ENCODE data around the gene PTAFR.
"Not testable (repeated sequence)": the region's sequence is repeated elsewhere in the genome, so short reads cannot be mapped to it uniquely, and the experiment has no call there.

Gene PTAFR

DNA sequence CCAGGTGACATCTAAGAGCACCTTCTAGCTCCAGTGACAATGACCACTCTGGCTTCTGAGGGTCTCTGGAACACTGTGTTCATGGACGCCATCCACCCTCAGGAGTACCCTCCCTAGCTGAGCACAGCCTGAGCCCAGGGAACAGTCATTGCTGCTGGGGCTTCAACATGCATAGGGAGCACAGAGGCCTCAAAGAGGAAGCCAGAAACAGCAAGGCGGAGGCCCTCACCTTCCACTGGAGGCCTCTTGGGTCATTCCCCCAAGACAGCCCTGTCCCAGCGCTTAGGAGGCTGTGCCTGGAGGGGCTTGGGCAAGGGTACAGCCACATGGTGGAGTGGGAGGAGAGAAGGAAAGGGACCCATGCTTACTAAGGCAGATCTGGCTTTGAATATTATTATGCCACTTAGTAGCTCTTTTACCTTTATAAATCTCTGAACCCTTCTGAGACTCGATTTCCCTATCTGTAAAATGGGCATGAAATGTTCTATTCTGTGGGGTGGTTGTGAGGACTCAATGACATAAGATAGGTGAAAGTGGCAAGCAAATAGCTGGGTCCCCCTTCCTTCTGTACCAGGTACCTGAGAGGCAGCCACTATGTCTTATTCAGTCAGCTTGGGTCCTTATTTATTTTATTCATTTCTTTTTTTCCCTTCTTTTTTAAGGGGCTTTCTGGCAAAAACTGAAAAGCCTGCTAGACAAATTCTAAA is 32.8 kb downstream of the PTAFR start:
- no peak for DNase-seq

DNA sequence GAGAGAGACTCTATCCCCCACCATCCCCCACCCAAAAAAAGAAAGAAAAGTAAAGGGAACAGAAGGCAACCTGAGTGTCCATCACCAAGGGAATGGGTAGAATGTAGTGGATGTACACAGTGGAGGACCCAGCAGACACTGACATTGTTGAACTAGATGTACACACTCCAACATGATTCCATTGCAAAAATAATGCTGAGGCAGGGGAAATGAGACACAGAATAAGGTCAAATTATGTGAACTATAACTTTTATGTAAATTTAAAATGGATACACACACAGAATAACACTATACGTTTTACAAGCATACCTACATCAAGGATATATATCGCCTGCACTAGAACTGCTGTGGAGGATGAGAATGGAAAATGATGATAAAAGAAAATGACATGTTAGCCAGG is 34.8 kb downstream of the PTAFR start:
- no peak for DNase-seq

DNA sequence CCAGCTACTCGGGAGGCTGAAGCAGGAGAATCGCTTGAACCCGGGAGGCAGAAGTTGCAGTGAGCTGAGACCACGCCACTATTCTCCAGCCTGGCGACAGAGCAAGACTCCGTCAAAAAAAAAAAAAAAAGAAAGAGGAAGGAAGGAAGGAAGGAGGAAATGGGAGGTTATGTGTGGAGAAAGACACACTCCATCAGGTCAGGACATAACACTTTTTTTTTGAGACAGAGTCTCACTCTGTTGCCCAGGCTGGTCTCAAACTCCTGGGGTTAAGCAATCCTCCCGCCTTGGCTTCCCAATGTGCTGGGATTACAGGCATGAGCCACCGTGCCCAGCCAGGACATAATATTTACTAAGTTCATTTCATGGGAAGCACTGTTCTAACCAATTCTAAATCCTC is 36.6 kb downstream of the PTAFR start:
- DNase-seq = not testable (repeated sequence)

- DNase-seq = no peak
Measured at GRCh38 chr1:28139025-28139712, 37.3 kb downstream of the PTAFR start.

DNA sequence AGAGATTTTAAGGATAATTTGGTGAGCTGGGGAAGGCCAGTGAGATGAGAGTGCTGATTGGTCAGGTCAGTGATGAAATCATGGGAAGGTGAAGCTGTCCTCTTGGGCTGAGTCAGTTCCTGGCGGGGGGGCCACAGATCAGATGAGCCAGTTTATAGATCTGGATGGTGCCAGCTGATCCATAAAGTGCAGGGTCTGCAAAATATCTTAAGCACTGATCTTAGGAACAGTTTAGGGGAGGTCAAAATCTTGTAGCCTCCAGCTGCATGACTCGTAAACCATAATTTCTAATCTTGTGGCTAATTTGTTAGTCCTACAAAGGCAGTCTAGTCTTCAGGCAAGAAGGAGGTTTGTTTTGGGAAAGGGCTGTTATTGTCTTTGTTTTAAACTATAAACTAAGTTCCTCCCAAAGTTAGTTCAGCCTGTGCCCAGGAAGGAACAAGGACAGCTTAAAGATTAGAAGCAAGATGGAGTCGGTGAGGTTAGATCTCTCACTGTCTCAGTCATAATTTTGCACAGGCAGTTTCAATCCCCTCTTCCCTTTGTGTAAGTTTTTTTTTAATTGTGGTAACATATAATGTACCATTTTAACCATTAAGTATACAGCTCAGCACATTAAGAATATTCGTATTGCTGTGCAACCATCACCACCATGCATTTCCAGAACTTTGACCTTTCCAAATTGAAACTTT is 39.4 kb downstream of the PTAFR start:
- no peak for DNase-seq

DNA sequence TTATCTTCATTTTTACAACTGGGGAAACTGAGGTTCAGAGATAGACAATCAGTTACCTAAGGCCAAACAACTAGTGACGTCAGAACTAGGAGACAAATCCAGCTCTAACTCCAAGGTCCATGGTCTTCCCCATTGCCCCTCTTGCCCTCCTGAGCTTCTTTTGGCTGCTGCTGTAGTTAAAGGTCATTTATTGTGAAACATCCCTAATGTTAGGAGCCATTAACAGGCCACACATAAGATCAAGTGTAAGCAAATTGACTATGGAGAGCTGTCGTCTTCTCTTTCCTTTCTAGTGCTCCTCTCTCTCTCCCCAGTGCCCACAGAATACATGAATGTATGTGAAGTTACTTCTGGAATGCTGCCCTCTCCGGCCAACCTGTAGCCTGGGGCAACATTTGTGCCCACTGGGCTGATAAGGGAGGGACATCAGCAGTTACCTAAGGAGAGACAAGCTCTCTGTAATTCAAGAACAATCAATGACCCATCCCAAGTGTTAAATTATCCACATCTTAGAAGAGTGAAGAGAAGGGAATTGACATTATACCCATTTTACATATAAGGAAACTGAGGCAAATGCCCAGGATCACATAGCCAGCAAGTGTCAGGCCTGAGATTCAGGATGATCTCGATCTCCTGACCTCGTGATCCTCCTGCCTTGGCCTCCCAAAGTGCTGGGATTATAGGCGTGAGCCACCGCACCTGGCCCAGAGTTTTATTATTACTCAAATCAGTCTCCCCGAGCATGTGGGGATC is 40.1 kb downstream of the PTAFR start:
- DNase-seq = no peak

- no peak for DNase-seq
Measured at GRCh38 chr1:28135371-28136168, 40.9 kb downstream of the PTAFR start.

- no peak for DNase-seq
Measured at GRCh38 chr1:28134651-28135207, 41.8 kb downstream of the PTAFR start.

DNA sequence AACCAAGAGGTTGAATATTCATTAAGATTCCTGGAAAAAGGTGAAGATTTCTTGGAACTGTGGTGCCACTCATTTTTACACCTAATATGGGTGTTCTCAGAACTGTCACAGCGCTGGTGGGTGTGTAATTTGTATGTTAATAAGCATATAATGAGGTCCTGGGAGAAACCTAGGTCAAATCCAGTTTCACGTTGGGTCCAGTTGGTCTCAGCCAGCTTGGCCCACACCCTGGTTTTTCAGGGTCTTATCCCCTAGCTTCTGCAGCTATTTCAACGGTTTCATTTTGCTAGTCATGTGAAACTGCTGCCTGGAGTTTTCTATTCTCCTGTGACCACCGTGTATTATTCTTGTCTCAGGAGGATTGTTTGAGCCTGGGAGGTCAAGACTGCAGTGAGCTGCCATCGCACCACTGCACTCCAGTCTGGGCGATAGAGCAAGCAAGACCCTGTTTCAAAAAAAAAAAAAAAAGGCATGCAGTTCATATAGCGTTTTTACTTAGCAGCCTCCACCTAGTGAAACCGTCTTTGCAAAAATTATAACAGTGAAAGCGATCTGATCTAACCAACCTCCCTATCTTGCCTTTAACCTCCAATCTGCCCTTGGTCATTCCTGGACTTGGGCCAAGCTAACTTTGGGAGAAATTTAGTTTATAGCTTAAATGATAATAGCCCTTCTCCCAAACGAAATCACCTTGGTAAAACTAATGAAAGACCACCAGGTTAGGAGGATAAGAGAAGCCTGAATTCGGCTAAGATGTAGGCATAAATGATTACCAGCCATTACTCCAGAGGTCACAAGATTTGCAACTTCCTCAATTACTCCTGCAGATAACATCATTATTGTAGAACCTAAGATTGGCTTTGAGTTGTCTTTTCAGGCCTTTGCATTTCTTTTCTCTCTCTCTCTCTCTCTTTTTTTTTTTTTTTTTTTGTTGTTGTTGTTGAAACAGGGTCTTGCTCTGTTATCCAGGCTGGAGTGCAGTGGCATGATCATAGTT is 44.0 kb downstream of the PTAFR start:
- DNase-seq = no peak

DNA sequence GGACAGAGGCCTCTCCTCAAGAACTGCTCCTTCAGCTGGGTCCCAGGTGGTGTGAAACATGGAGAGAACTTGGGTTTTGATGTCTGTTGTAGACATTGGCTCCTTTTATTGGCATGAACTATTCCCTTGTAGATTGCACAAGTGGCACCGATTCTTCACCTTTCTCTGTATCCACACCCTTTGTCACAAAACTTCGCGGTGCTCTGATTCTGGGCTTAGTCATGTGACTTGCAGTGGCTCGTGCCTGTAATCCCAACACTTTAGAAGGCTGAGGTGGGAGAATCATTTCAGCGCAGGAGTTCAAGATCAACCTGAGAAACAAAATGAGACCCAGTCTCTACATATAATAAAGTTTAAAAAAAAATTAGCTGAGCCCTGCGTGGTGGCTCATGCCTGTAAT is 45.6 kb downstream of the PTAFR start:
- no peak for DNase-seq

GRCh38 chr1:28129150-28129549 is 47.3 kb downstream of the PTAFR start:
- DNase-seq = no peak

DNA sequence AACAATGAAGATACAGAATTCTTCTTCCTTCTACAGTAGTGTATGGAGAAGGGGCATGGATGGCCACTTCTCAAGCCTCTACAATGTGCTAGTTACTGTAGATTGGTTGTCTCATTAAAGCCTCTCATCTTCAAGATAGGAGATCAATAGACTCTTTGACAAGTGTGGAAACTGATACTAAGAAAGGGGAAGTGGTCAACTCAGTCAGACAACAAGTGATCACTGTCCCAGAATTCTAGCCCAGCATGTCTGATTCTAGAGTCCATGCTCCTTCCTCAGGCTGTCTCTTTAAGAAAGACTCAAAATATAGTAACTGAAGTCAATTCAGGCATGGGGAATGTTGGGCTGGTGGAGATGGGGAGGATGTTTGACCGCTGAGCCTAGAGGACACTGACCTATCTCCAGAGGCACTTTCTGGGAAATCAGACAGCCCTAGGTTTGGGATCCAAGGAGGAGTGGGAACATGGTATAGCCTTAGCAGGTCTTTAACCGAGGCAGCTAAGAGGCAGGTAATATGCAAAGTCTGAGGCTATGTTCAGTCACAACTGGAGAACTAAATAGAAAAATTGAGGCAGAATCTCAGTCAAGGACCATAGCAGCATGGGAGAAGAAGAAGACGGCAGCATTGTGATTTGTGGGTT is 48.8 kb downstream of the PTAFR start:
- no peak for DNase-seq

GRCh38 chr1:28126783-28127490 is 49.6 kb downstream of the PTAFR start:
- DNase-seq = no peak

GRCh38 chr1:28126212-28126611 is 50.3 kb downstream of the PTAFR start:
- no peak for DNase-seq

- DNase-seq = no peak
Measured at GRCh38 chr1:28123461-28123961, 53.0 kb downstream of the PTAFR start.

- no peak for DNase-seq
Measured at GRCh38 chr1:28122183-28122582, 54.3 kb downstream of the PTAFR start.

DNA sequence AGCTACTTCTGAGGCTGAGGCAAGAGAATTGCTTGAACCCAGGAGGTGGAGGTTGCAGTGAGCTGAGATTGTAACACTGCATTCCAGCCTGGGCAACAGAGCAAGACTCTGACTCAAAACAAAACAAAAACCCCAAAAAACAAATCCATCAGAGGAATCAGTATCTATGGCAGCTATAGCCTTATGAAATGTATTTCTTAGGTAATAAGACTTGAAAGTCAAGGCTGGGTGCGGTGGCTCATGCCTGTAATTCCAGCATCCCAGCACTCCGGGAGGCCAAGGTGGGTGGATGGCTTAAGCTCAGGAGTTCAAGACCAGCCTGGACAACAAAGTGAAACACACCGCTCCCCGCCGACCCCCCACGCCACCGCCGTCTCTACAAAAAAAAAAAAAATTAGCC is 56.9 kb downstream of the PTAFR start:
- DNase-seq = no peak

DNA sequence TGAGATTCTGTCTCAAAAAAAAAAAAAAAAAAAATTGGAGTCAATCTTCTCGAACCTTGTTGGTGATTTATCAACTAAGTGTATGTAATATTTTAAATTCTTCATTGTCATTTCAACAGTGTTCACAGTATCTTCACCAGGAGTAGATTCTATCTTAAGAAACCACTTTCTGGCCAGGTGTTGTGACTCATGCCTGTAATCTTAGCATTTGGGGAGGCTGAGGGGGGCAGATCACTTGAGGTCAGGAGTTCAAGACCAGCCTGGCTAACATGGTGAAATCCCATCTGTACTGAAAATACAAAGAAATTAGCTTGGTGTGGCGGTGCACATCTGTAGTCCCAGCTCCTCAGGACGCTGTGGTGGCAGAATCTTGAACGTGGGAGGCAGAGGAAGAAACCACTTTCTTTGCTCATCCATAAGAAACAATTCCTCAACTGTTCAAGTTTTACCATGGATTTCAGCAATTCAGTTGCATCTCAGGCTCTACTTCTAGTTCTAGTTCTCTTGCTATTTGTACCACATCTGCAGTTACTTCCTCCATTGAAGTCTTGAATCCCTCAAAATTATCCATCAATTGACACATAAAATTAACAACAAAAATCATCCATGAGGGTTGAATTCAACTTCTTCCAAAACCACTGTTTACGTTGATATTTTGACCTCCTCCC is 57.7 kb downstream of the PTAFR start:
- no peak for DNase-seq

DNA sequence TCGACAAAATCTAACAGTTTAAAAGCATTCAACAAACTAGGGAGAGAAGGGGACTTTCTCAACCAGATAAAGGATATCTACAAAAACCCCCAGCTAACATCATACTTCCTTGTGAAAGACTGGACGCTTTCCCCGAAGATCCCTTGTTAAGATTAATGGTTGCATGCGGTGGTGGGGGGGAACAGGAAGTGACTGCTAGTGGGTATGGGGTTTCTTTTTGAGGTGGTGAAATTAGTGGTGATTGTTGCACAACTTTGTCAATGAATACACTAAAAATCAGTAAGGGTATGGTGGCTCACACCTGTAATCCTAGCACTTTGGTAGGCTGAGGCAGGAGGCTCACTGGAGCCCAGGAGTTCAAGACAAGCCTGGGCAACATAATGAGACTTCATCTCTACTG is 61.2 kb downstream of the PTAFR start:
- no peak for DNase-seq

All from activated naive CD4-positive, alpha-beta T cell (primary cell).